Measurements from ENCODE around the gene SLC51A.
A peak's percentile ranks its signal among the peaks of the same experiment; 100 is the strongest.

Gene SLC51A

DNA sequence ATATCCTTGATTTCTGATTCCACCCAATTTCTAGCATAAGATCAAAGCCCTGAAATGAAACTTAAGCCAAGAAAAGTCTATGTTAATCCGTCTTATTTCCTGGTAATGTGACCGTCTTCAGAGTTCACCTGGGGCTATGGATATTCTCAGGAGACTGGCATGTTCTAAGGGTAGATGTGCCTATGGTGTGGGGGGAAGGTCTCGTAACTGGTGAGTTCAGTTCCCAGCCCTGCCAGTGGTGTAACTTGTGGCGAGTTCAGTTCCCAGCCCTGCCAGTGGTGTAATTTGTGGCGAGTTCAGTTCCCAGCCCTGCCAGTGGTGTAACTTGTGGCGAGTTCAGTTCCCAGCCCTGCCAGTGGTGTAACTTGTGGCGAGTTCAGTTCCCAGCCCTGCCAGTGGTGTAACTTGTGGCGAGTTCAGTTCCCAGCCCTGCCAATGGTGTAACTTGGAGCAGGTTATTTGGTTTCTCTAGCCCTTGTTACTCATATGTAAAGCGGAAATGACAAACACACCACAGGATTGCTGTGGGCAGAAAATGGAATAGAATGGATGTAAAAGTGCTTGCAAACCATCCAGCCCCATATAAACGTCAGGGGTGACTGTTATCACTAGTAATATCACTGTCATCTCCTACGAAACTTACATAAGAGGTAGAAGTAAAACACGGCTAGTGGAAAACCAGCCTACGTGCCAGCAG, 30.4 kb downstream of the SLC51A start:
- peak; percentile 65 for DNase-seq

DNA sequence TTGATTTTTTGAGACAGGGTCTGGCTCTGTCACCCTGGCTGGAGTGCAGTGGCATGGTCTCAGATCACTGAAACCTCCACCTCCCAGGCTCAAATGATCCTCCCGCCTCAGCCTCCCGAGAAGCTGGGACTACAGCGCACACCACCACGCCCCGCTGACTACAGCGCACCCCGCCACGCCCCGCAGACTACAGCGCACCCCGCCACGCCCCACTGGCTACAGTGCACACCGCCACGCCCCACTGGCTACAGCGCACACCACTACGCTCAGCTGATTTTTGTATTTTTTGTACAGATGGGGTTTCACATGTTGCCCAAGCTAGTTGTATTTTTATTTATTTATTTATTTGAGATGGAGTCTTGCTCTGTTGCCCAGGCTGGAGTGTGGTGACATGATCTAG, 35.6 kb downstream of the SLC51A start:
- DNase-seq = no peak

DNA sequence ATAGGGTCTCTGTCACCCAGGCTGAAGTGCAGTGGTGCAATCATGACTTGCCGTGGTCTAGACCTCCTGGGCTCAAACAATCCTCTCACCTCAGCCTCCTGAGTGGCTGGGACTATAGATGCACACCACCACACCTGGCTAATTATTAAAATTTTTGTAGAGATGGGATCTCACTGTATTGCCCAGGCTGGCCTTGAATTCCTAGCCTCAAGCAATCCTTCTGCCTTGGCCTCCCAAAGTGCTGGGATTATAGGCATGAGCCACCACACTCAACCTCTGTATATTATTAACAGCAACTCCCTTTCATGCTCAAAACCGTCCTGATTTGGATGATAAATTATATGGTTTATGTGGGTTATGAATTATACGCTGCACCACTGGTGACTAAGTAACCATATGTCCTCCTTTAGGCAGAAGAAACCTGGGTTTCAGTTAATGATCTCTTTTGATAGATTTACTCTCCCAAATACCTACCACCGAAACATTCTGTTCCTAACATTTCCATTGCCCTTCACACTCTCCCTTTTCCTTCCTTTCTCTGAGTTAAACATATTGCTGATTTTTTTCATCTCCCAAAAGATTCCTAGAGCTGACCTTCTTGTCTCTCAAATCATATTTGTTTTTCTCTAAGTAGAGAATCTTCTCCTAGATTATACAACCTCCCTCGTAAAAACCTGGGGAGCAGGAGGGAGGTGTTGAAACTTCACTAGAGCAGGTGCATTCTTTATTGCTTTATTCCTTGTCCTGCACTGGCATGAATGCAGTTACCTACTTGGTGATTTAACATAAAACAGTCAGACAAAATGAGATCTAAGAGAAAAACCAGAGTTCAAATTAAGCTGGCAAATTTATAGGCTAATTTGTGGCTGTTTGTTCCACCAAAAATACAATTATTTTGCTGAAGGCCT, 38.3 kb downstream of the SLC51A start:
- no peak for DNase-seq

DNA sequence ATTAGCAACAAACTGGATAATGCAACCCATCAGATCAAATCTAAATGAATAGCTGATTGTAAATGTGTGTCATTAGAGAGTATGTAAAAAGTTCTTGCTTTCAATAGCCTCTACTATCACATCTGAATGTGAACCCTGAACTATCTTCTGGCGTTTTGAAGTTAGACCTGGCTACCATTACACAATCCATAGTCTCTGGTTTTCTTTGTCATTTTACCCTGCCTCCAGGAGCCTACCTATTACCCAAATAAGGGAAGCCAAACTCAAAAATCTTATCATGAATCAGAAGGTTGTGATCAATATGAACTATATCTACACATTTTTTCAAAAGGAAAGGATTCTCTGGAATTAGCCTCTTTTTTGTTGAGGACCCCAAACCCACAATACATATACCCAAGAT, 39.4 kb downstream of the SLC51A start:
- no peak for DNase-seq

DNA sequence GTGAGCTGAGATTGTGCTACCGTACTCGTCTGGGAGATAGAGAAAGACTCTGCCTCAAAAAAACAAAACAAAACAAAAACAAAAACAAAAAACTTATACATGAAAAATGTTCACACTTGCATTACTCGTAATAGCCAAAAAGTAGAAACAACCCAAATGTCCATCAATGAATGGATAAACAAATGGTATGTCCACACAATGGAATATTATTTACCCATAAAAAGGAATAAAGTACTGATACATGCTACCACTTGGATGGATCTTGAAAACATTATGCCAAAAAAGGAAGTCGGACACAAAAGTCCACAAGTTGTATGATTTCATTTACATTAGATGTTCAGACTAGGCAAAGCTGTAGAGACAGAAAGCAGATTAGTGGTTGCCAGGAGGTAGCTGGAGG, 44.5 kb downstream of the SLC51A start:
- no peak for DNase-seq

DNA sequence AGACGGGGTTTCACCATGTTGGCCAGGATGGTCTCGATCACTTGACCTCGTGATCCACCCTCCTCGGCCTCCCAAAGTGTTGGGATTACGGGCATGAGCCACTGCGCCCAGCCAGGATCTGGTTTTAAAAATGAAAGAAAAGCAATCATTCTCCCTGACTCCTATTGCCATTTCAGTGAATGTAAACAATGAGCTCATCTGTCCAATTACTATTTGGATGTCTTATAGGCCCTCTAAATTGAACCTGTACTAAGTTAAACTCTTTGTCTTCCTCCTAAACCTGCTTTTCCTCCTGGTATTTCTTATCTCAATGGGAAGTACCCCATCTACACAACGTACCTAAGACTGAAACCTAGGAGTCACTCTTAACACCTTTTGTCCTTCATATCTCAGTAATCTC, 47.5 kb downstream of the SLC51A start:
- no peak for DNase-seq

DNA sequence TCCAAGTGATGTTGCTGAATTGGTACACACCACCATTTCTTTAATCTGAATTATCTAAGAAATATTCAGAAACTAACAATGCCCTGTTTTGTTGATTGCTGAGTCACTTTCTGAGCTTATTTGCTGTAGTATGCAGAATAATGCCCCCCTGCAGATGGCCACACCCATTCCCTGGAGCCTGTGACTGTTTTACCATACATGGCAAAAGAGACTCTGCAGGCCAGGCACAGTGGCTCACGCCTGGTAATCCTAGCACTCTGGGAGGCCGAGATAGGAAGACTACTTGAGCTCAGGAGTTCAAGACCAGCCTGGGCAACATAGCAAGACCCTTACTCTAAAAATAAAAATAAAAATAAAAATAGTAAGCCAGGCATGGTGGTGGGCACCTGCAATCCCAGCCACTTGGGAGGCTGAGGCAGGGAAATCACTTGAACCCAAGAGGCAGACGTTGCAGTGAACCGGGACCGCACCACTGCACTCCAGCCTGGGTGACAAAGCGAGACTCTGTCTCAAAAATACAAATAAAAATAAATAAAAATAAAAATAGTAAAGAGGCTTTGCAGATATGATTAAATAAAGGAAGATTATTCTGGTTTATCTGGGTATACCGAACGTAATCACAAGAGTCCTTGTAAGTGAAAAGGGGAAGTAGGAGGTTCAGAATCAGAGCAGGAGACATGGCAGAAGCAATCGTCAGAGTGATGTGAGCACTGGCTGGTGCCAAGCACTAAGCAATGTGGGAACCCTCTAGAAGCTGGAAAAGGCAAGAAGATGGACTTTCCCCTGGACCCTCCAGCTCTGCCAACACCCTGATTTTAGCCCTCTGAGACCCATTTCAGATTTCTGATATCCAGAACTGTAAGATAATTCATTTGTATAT, 52.2 kb downstream of the SLC51A start:
- peak; percentile 74 for DNase-seq

DNA sequence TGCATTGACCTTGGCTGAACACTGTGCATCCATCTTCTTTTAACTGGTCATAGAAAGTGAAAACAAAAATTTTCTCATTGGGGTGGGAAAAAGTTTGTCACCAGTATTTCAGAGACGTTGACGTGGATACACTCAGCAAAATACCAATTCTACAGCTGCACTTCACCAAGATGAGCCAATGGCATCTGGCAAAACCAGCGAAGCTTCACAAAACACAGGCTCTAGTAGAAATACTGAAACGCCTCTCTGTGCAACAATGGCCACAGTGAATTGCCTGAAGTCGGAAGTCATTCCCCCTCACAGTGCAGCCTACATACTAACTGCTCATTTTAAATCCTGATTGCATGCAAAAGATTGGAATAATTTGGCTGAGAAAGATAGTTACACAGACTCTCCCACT, 54.2 kb downstream of the SLC51A start:
- no peak for DNase-seq

DNA sequence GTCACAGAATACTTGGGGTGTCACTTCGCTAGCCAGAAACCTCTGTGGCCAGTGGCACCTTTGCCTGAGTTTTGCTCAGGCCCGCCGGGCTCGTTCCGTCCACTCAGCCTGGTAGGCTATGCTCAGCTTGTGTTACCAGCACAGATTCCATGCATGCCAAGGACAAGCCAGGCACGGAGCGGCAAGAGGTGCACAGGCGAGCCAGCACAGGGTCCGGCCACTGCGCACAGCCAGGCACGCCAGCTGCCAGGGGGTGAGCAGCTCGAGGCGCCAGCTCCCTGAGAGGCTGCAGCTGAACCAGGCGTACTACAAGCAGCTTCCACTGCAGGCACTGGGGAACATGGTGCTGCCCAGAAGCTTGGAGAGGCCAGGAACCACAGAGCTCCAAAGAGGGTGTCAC, 56.5 kb downstream of the SLC51A start:
- no peak for DNase-seq

DNA sequence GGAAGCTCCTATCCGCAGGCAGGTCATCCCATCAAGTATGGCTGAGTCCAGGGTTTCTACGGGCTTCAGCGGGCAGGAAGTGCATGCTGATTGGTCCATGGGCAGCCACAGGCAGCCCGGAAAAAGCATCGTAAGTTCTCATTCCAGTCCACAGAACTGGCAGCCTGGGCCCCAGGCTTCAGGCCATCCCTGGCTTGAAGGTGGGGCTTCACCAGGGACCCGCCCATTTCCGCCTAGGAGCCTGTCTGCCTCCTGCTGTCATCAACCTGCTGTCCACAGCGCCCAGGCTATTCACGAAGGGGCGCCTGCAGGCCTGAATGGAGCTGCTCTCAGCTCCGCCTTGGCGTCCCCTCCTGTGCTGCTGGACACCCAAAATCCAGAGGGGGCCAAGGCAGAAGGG, 57.3 kb downstream of the SLC51A start:
- DNase-seq = no peak

DNA sequence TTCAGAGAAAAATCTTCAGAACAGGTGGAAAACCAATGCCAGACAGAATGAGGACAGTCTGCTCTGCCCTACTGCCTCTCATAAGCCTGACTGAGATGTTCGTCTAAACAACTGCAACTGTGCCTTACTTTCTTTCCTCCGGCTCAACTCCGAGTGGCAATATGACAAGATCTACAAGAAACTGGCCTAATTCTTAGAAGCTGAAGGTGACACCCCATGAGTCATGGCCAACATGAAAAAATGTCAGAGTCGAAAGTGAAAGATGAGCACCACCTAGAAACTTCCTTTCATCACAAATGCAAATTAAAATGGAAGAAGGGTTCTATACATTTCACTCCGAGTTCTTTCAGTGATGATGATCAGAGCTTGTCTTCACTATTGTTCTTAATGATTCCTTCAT, 58.3 kb downstream of the SLC51A start:
- peak; percentile 52 for DNase-seq

DNA sequence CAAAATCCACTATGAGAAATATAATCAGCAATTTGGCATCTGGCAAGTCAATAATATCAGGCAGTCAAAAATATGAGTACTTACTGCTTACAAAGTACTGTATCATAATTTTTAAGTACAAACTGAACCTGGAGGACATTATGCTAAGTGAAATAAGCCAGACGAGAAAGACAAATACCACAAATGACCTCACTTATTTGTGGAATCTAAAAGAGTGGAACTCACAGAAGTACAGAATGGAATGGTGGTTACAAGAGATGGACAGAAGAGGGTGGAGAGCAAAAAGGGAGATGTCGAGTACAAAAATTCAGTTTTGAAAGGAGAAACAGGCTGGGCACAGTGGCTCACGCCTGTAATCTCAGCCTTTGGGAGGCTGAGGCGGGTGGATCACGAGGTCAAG, 58.8 kb downstream of the SLC51A start:
- DNase-seq = no peak

DNA sequence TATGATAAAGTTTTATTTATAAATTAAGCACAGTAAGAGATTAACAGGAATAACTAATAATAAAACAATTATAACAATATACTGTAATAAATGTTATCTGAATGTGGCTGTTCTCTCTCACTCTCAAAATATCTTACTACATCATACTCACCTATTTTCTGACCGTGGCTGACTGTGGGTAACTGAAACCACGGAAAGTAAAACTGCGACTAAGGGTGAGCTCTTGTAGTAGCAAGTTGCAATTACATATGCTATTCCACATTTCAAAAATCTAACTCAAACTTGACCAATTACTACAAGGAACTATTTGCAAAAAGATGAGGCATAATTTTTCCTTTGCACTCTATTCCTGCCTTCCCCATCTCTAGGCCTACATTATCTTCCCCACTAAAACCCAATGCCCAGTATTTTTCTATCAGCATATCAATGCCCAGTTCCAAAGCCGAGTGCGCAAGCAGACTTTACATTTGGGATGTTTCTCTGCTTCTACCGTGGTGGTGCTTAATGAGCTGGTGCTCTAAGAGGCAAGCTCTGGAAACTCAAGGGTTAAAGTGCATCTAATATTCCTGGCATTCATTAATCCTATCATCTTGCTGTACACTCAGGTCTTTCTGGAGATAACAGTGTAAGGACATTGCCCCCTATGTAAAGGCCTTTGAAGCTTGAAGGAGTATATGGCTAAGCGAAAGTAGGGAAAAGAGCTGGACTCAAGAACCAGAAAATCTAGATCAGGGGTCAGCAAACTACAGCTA, 64.5 kb downstream of the SLC51A start:
- no peak for DNase-seq

DNA sequence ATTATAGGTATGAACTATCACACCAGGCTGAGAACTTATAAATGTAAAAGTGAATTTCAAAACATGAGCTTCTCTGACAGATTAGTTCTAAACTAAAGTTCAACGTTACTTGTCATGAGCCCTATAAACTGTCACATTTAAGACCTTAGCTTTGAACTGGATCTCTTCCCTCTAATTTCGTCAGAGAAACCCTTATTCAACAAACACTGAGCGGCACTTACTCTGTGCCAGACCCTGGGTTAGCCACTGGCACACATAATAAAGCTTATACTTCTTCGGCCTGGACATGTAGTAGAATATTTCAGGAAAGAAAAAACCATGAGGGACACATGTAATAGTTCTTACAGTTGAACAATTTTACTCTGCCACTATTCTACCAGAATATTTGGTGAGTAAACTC, 65.6 kb downstream of the SLC51A start:
- DNase-seq = no peak

Data from suppressor macrophage treated with lipopolysaccharide for 4 hours (primary cell).